Measurements from ENCODE around the gene BICDL1.

Gene BICDL1

DNA sequence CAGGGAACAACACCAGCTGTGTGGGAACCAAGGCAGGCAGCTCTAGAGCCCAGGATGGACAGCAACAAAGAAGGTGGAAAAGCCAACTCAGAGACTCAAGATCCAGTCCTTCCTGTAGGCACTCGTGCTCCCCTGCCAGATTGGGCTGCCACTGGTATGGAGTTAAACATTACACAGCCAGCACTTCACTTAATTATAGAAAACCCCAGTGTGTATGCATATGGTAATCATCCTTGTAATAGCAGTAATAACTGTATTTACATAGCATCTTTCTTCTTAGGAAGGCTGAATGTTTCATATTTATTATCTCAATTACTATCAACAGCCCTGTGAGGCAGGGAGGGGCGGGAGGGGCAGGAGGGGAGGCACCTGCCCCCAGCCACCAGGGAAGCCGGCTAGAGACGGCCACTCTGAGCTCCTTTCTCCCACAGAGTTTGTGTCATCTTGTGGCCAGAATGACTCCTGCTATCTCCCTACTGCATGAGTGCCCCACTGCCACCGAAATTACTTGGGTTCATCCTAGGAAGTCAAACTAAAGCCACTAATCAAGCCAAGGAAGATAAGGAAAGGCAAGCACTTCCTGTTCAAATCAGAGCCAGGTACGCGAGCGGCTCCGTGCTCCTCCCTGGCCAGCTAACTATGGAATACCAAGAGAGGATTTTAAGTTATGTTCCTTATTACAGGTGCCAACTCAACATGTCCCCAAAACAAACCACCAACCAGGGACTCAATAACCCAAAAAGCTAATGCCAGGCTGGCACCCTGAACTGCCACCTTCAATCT, 143.2 kb downstream of the BICDL1 start:
- DNase-seq = no peak

DNA sequence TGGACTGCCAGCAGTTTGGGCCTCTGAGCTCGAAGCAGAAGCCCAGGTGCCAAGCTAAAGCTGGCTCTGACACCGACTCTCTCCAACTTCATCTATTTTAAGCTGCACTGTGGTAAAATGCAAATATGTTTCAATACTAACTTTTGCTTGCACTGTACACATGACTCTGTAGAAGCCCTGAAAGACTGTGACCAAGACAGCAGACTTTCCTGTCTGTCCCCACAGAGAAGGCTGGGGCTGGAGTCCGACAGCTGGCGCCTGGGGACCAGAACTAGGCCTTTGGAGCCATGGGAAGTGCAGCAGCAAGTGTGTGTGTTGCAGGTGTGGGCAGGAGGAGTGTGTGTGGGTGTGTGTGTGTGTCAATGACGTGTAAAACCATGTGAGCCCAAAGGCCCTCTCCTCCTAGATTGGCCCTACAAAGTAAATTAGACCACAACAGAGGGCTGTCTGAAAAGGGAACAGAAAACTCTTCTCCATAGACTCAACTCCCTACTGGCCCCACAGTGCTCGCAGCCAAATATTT, 143.9 kb downstream of the BICDL1 start:
- no peak for DNase-seq

DNA sequence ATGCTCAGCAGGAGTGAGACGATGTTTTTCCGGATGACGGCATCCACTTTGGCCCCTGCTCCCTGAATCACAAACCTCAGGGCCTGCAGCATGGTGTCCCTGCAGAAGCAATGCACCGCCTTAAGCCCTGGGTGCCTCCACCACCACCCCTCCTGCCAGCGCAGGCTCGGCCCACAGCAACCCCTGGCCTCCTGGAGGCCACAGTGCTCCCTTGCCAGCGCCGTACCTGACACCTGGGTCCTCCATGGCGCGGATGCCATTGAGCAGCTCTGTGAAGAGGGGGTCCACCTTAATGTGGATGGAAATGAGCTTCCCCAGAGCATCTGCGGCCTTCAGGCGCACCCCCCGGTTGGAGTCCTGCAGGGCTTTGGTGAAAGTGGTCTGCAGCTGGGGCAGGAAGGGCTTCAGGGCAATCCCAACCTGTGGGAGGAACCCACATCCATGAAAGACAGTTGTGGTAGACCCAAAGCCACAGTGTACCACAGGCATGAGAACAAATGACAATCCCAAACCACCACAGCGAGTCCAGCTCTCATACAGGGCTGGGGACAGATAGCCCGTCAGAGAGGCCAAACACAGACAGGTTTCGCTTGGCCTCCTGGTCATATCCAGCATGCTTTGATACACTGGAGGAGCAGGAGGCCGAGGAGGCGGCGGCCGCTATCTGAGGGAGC, 145.4 kb downstream of the BICDL1 start:
- DNase-seq = no peak

DNA sequence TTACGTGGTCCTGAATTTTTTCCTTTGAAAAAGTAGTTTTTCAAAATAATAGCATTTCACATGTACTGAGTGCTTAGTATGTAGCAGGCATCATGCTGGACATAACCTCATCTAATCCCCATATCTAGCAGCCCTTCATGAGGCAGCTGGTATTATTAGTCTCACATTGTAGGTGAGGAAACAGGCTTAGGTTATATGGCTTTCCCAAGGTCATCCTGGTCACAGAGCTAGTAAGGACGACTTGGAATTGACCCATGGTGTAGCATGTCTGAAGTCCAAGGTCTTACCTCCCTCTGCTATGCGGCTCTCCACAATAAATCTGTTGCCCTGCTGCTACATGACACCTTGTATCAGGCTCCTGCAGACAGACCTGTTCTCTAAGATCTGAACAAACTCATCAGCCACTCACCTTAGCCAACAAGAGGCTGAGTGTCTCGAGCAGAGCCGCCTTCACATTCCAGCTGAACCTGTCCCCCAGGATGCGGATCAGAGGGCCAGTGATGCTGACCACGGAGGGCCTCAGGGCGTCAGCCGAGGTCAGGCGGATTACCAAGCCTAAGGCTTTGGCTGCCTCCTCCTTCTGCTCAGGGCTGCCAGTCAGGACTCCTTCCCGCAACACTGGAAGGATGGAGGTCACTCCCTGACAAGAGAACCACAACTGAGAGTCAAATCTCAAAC, 147.2 kb downstream of the BICDL1 start:
- DNase-seq = no peak

DNA sequence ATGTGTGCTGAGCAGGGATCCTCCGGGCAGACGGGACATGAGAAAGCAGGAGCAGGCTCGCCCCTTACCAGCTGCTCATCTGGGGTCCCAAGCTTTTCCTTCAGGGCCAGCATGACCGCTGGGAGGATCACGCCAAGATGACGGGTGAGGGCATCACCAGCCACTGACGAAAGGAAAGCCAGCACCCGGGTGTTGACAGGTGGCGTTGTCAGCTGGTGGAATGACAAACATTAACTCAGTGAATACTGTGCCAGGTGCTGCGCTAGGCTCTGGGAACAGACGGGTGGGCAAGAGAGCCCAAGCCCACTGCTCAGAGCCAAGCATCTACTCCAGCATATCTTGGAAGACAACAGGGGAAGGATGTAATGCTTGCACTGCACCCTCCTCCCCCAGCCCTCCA, 148.8 kb downstream of the BICDL1 start:
- DNase-seq = no peak

DNA sequence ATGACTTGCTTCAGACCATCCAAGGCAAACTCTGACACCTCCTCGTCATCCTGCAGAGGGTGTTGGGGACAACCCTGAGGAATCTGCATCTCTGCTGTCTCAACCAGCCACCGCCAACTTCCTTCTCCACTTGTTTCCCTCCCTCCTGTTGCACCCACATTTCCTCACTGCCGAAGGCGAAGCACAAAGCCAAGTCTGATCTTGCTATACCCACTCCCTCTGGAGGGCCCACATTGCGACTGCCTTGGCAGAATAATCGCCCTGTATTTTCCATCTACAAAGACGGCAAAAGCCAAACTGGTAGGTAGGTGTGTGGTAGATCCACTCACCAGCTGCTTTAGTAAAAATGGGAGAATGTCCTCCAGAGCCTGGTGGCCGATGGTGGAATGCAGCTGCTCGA, 149.3 kb downstream of the BICDL1 start:
- no peak for DNase-seq

DNA sequence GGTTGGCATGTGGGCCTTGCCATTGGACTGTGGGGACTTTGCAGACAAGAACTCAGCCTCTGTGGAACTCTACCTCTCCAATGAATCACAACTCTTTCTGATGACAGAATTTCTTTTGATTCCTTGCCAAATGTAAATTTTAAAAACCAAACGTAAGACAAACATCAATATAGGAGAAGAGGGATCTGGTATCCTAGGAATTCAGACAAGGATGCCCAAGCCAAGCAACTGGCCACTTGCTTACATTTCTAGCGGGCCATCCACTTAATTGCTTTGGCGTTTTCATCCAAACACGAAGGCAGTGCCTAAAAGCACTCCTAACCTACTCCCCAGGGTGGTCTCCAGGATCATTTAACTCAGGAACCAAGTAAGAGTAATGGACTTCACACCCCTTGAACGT, 150.9 kb downstream of the BICDL1 start:
- DNase-seq = no peak

DNA sequence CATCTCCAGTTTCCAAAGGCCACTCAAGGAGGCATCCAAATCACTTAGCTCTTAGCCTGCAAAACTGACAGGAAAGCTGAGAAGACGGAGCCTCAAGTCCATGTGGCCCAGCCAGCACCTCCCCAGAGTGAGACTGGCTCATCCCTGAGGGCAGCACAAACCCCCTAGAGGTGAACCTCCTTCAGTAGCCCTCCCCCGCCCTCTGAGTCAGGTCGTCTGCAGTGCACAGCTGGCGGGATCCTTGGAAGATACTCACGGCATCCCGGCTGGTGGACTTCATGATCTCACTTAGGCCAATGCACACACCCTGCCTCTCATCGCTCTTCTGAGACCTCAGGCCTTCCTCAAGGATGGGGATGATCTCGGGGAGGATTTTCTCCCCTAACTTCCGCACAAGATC, 151.6 kb downstream of the BICDL1 start:
- no peak for DNase-seq

DNA sequence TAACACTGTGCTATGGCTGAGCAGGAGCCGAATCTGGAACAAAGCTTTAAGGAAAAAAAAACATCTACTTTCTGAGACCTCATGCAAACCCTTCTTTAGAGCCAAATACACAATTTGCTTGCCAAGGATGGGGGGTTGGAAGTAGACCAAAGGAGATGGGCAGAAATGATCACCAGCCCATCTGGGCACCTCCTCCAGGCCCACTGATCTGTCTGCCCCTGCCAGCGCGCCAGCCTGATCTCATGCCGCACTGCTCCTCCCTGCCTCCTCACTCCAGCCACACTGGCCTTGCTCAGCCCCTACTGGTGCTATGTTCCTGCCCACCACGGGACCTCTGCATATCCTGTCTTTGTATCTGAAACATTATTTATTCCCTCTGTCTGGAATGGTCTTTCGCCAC, 152.3 kb downstream of the BICDL1 start:
- DNase-seq = no peak

DNA sequence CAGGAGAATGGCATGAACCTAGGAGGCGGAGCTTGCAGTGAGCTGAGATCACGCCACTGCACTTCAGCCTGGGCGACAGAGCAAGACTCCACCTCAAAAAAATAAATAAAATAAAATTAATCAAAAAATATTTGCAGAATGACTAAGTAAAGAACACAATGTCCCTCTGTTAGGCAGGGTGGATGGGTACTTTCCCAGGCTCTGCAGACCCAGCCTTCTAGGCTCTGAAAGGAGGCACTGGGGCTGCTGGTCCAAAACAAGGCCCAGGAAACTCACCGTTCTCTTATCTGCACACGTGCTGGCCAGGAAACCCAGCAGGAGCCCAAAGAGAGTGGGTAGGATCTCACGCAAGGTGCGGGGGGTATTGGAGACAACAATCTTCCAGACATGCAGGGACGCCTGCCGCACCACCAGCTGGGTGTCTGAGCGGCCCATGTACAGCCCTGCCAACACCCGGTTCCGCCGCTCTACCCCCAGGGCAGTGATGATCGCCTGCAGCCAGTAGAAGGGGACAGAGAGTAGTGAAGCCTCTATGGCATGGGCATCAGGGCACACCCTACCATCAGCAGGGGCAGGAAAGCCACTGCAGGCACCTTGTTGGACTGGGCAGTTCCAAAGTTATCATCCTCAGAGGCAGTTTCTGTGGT, 153.3 kb downstream of the BICDL1 start:
- no peak for DNase-seq
